GM18520 (cell line): Measurements from ENCODE around the gene RPS17.
"Not testable (repeated sequence)": the region's sequence is repeated elsewhere in the genome, so short reads cannot be mapped to it uniquely, and the experiment has no call there.

Experiments
- ATAC-seq: cut with Tn5 transposase; IDR thresholded peaks from one replicate; pipeline ENCODE4 v1.9.1; 2021; ENCODE audit not compliant: unreplicated experiment

RPS17 gene

DNA sequence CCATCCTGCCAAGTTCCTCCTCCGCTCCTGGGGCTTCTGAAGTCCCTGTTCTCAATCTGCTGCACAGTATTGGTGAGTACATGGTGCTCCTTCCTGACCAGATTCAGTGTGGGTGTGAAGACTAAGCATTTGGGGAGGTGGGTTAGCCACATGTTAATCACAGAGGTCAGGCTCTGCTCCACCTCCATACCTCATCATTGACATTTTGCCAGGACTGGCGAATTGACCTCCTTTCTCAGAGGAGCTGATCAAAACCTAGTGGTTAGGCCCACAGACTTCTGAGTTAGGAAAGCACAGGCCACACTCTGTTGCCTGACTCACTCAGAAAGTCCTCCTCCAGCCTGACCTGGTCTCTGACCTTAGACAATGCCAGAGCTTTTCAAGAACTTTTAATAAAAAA lies 8.4 kb upstream of the RPS17 start:
- ATAC-seq = no peak

DNA sequence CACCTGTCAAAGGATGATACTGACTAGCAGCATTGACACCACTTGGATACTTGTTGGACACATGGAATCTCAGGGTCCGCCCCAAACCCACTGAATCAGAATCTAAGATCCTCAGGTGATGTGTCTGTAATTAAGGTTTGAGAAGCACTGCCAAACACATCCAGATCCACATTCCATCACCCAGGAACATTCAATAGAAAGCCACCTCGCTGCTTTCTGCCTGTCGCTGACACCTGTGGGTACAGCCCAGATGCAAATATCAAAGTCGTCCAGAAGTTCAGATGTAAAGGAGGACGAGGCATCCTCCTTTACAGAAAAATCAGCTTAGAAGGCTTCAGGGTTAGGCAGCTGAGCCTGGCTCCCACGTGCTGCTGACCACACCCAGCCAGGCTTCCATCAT lies 5.2 kb upstream of the RPS17 start:
- no peak for ATAC-seq

DNA sequence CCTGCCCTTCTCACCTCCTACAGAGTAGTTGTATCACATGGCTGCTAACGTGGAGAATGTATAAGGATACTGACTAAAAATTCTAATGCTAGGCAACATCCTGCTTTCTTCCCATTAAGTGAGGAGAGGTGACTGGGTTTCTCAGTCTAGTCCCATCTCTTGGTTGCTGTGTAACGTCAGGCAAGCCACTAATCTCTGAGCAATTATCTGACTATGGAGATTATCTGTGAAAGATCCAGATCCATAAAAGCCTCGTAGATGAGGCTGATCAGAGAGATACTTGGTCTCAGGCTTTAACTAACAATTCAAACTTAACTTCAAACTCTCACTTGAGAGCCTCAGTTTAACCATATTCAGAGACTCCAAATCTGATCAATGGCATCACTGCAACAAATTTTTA lies 4.7 kb upstream of the RPS17 start:
- ATAC-seq = no peak

DNA sequence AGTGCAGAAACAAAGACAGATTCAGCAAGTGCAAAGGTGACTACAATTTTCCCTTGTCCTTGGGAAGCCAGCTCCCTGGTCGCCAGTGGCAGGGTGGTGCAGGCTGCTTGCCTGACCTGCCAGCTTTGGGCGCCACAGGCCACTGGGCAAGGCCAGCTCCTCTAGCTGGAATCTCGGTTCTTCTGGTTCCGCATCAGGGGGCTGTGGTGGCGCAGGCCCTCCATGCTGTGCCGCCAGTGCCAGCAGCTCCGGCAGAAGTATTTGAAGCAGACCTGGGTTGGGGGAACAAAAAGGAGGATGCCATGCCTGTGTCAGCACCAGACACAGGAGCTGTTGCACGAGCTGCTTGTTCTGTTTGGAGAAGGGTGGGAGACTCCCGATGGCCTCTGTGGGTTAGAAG lies 4.2 kb upstream of the RPS17 start:
- no peak for ATAC-seq

DNA sequence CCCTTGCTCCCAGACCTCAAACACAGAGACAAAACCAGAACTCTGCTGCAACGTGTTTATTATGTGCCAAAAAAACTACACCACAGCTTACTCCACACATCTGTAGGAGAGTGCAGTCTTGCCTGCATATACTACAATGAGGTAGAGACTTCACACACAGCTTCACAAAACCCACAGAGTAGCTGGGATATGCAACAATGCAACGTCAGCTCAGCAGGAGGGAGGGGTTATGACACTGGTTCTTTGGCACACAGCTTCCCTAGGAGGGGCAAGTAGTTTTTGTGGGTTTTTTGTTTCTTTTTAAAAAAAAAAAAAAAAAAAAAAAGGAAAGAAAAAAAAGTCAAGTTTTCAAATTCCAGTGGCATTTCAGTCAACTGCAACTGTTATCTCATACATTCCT lies 2.9 kb upstream of the RPS17 start:
- no peak for ATAC-seq

DNA sequence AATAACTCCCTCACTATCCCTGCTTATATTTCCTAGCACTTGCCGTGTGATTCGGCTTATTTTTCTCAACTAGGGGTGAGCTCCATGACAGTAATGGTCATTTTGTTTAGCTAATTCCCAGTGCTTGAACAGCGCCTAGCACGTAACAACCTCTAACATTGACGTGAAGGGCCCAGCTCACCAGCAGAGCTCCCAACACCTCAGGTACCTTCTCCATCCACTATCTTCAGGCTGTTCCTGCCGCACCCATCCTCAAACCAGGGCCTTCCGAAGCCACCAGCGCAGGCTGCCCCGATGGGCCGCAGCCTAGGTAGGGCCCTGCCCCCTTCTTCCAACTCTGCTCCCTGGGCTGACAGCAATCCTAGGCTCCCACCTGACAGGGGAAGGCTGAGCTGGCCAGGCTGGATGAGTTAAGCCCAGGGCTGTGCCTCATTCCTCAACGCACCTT lies 751 bp upstream of the RPS17 start:
- ATAC-seq = no peak

DNA sequence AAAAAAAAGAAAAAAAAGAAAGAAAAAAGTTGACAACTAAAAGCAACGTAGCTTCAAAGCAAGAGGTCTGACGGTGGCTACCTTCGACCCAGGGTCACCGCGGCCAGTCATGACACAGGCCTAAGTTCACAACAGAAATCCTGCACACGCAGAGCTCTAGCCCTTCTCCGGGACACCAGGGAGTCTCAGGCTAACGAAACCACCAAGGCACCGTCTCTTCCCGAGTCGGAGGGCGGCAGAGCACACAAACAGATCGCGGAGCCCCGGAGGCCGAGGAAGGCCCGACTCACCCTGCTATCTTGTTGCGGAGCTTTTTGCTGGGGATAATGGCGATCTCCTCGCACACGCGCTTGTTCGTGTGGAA lies 584 bp downstream of the RPS17 start:
- ATAC-seq = no peak

DNA sequence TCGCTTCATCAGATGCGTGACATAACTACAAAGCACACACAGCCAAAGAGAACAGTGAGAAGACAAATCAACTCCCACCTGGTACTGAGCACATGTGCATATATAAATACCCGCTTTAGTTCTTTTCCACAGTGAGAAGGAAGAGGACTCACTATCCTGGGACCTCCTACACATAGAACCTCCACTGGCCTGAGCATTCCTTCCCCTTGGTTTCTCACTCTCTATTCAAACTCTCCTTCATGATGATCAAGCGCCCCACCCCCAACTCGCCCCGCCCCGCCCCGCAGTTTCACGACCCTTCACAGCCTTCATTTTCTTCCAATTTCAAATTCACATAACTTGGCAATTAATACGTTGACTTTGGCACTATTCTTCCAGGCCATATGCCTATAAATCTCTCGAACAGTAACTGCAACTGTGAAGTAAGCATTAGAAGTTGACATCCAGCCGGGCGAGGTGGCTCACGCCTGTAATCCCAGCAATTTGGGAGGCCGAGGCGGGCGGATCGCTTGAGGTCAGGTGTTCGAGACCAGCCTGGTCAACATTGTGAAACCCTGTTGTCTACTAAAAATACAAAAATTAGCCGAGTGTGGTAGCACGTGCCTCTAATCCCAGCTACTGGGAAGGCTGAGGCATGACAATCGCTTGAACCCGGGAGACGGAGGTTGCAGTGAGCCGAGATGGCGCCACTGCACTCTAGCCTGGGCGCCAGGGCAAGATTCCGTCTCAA lies 1.1 kb downstream of the RPS17 start:
- no peak for ATAC-seq

DNA sequence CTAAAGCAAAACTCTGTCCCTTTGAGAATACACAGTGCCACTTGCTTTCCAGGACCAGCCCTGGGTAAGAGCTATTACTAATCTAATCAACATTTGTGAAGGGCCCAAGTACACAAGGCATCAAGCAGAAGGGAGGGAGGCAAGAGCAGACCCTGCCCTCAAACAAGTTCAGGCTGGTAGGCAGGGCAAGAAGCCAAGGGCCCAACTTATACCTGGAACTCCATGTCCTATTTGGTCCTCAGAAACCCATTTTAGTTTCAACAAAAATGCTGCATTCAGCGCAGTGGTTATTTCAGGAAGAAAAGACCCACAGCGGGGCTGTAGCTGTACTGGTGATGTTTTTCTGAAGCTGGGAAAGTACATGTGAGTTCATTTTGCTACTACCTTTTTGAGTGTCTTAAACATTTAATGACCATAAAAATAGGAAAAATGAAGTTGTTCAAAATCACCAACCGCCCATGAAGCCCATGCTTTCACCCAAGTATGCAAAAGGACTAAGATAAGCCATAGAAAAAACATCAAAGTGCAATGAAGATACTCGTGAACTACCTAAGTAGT lies 2.8 kb downstream of the RPS17 start:
- ATAC-seq = no peak

DNA sequence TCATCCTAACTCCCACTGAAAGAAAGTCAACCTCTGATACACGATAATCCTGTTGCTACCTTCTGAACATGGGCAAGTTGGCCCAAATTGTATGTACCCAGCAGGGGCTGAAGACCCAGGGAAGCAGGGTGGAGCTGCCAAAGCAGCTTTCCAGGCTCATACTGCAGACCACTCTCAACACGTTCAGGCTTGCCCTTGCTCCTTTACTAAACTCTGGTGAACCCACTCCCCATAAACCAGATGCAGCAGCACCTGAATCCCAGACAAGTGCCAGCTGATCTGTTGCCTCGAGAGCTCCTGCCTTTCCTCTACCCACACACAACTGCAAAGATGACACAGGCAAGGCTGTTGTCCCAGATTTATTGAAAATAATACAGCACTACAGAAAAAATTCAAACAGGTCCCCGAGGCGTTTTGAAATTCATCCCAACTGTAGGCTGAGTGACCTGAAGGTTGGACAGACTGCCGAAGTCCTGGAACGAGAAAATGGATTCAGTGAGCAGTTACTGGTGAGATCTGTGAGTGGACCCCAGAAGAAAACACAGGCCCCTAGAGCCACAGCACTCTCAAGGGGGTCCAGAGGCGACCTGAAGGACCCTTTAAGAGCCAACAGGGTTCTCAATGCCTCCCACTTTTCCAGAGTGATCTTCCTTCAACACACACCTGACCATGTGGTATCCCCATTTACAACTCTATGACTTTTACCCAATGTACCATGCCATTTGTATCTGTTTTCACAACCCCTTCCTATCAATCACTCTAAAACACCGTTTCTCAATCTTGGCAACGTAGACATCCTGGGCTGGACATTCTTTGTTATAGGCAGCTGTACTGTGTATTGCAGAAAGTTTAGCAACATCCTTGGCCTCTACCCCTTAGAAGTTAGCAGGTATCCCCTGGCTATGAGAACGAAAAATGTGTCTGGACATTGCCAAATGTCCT lies 3.6 kb downstream of the RPS17 start:
- ATAC-seq = no peak

DNA sequence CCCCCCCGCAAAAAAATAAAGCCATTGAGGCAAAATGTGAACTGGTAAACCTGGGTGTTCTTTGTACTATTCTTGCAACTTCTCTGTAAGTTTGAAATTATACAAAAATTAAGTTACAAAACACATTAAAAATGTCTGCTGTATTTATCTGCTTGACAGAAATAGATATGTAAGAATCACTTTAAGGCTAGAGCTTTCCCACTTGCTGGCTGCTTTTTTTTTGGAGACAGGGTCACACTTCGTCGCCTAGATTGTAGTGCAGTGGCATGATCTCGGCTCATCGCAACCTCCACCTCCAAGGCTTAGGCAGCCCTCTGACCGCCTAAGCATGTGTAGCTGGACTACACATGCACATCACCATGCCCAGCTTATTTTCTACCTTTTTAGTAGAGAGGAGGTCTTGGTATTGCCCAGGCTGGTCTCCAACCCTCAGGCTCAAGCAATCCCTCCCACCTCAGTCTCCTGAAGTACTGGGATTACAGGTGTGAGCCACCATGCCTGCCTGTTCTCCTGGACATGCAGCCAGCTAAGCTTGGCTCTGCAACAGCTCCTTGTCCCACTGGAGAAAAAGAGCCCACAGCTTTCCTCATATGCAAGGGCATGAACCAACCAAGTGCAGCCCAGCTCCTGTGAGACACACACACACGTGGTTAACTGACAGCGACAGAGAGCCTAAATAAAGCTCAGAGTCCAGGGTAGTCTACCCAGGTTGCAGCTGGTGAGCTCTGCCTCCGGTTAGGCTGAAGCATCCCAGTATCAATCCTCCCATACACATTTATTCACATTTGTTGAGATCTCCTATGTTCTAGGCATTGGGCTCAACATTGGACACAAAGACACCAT lies 4.5 kb downstream of the RPS17 start:
- ATAC-seq = no peak

DNA sequence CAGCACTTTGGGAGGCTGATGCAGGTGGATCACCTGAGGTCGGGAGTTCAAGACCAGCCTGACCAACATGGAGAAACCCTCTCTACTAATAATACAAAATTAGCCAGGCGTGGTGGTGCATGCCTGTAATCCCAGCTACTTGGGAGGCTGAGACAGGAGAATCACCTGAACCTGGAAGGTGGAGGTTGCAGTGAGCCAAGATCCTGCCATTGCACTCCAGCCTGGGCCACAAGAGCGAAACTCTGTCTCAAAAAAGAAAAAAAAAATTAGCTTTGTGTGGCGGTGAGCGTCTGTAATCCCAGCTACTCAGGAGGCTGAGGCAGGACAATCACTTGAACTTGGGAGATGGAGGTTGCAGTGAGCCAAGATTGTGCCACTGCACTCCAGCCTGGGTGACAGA lies 5.1 kb downstream of the RPS17 start:
- not testable (repeated sequence) for ATAC-seq

DNA sequence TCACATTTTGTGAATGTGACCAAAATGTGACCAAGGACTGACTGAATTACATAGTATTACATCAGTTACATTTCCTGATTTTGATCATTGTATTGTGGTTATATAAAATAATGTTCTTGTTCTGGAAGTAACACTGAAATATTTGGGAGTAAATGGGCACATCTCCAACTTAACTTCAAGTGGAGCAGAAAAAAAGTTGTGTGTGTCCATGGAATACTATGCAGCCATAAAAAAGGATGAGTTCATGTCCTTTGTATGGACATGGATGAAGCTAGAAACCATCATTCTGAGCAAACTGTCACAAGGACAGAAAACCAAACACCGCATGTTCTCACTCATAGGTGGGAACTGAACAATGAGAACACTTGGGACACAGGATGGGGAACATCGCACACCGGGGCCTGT lies 5.8 kb downstream of the RPS17 start:
- not testable (repeated sequence) for ATAC-seq

DNA sequence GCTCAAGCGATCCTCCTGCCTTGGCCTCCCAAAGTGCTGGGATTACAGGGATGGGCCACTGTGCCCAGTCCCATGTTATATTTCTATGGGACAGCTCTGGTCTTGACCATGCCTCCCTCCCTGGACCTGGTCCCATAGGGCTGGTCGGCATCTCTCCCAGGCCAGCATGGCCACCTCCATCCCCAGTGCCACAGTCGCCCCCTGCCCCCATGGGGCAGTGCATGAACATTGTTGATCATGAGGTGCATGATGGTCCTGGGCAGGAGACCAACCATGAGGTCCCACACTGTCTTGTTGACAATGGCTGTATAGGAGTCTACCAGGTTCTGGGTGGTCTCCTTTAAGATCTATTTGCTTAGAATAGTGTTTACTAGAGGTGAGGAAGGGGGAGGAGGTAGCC lies 6.5 kb downstream of the RPS17 start:
- ATAC-seq = no peak

DNA sequence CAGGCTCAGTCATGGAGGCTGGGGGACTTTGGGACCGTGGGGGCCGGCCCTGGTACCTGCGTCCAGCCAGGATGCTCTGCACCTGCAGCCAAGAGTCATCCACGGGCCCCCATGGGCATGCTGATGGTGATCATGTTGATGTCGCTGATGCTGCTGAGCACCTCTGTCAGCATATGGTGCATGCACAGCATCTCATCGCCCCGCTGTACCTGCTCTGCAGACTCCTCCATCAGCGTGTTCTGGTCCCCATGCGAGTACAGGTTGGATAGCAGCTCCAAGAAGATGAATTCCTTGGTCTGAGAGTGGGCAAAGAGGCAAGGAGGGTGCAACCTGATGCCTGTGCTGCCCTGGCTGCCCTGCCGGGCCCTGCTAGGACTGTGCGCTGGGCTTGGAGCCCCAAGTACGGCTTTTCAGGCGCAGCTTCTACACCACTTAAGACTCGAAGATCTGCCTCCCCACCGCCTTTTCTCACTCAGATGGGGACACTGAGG lies 7.2 kb downstream of the RPS17 start:
- ATAC-seq = no peak

DNA sequence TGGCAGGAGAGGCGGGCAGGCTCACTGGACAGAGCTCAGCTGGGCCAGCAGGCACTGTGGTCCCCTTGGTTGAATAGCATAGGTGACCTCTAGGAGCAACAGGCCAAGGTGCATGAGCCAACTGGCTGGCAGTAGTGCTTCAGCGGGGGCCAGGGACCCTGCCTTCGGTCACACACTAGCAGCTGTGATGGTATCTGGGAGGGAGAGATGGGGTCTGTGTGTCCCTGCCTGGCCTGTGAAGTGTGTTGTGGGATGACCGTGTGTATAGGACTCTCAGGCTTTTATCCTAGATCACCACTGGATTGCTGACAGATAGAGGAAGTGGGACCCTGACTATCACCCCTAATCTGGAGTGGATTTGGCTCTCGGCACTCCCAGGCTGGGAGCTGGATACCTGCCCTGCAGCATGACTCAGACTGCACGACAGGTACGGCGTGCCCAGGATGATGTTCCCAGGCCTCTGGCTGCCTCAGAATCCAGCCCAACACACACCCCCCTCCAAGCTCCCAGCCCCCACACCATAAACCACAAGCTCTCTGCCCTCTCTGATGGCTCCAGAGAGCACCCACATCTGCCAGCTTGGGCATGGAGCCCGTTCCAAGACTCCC lies 7.8 kb downstream of the RPS17 start:
- ATAC-seq = no peak

DNA sequence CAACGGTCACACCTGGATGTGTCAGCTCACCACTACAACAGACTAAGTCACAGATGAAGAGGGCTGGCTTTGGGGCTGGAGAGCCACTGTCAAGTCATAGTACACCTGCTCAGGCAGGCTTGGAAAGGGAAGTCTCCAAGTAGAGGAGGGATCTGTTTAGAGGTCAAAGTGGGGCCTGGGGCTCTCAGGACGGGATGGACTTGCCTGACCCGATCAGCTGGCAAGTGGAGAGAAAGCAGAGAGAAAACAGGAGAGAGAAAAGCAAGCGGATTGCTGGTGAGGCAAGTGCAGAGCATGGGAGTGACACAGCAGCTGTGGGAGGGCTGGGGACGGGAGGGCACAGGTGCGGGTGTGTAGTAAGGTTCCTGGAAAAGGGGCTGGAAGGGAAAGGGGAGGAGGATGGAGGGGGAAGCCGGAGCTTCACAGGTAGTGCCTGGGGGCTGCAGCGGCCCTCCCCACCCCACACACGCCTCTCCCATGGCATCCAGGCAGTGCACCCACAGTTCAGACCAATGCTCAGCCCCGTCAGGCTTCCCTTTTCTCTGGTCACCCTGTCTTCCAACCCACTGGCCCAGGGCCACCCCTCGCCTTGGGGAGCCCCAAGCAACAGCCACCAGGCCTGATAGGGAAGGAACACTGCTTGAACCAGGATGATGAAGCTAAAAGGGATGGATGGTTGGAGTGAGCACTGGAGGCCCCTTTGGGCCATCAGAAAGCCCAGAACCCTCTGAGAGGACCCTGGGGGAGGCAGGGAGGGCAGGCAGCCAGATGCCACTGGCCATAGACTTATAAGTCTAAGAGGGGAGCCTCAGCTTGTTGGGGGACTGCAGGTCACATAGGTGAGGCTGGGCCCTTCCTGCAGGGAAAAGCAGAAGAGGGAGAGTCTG lies 8.5 kb downstream of the RPS17 start:
- no peak for ATAC-seq

DNA sequence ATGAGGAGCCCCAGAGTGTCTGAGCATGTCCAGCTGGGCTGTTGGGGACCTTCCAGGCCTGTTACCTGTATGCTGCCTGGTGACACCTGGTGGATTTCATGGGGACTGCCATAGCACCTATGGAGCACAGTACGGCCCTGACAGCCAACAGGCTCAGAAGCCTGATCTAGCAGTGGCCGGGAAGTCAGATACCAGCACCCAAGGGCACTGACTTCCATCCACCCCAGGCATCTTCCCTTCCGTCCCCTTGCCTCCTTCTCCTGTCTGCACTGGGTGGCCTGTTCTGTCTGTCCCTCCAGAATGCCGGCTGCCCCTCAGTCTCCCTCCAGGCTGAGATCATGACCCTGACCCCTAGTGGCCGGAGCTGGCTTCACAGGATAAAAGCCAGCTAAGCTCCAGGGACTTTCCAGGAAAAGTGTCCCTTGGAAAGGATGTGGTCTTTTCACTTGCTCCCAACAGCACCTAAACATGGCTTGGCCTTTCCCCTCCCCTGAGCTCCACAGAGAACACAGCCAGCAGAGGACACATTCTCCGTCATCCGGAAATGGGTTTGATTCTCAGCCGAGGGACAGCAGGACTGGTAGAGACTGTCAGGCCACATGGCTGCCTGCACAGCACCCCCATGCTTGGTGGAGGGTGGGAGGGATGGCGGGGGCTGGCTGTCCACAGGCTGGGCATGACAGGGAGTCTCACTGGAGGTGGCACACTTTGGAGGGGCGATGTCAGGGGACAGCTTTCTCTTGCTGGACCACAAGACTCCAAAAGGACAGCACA lies 9.5 kb downstream of the RPS17 start:
- ATAC-seq = peak; percentile 65

DNA sequence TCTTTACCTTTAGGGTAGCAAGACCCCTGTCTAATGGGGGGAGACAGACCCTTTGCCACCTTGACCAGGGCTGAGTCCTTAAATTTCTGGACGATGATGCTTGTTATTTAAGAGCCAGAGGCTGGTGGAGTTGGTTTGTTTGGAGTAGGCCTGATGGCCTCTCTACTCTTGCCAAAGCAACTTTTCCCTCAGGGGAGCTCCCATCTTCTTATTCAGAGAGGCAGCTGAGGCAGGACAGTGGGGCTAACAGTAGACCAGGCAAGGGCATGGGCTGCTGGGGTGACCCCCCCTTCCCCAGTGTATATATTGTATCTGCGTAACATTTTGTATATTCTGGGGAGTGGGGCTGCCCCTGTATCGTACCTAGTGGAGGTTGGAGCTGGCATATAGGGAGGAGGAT lies 10.3 kb downstream of the RPS17 start:
- ATAC-seq = no peak
